Measurements from ENCODE around the gene HPX. TPM values are rescaled to one million over a fixed set of nuclear protein-coding genes. Genes with fewer than 3 reads are reported as not detected.
"Not testable (repeated sequence)": the region's sequence is repeated elsewhere in the genome, so short reads cannot be mapped to it uniquely, and the experiment has no call there.

Gene HPX
- total RNA-seq, 1 experiment from 2014 or later = 0.32 TPM

GRCh38 chr11:6400431-6401345 lies 40.1 kb downstream of the HPX start:
- Histone ChIP-seq H3K27me3 (replicated peaks) (no peaks in the 10 kb centered on the region), H3K36me3 (no peaks in the 10 kb centered on the region), H3K4me1 (replicated peaks) (peaks cover 20% of the 10 kb centered on the region), H3K4me3 (no peak overlapping the region), H3K9me3 (replicated peaks) (no peaks in the 10 kb centered on the region), H3K27ac (no peak overlapping the region)
- DNase-seq (ENCODE audit: low read depth in 1 of 2, low spot score in 2 of 2) = no peak

GRCh38 chr11:6397636-6398035 lies 43.2 kb downstream of the HPX start:
- H3K4me3 ChIP-seq = no peak overlapping the region
- no peaks in the 10 kb centered on the region for H3K36me3 ChIP-seq
- DNase-seq (ENCODE audit: low read depth in 1 of 2, low spot score in 2 of 2) = peak in 1 of 2 experiments; percentile 17
- H3K27ac ChIP-seq = no peak overlapping the region
- H3K4me1 ChIP-seq (replicated peaks) = peaks cover 20% of the 10 kb centered on the region
- H3K27me3 ChIP-seq (replicated peaks) = no peaks in the 10 kb centered on the region
- H3K9me3 ChIP-seq (replicated peaks) = no peaks in the 10 kb centered on the region

GRCh38 chr11:6397156-6397555 lies 43.6 kb downstream of the HPX start:
- H3K27me3 ChIP-seq (replicated peaks) = no peaks in the 10 kb centered on the region
- H3K27ac ChIP-seq = no peak overlapping the region
- no peak overlapping the region for H3K4me3 ChIP-seq
- peaks cover 20% of the 10 kb centered on the region for H3K4me1 ChIP-seq (replicated peaks)
- no peaks in the 10 kb centered on the region for H3K36me3 ChIP-seq
- DNase-seq (ENCODE audit: low read depth in 1 of 2, low spot score in 2 of 2) = no peak
- H3K9me3 ChIP-seq (replicated peaks) = no peaks in the 10 kb centered on the region

GRCh38 chr11:6395470-6396060 lies 45.2 kb downstream of the HPX start:
- Histone ChIP-seq H3K27me3 (replicated peaks) (no peaks in the 10 kb centered on the region), H3K4me1 (replicated peaks) (peaks cover 24% of the 10 kb centered on the region), H3K9me3 (replicated peaks) (no peaks in the 10 kb centered on the region), H3K27ac (no peak overlapping the region), H3K36me3 (no peaks in the 10 kb centered on the region), H3K4me3 (no peak overlapping the region)
- no peak for DNase-seq (ENCODE audit: low read depth in 1 of 2, low spot score in 2 of 2)

- DNase-seq (ENCODE audit: low read depth in 1 of 2, low spot score in 2 of 2) = no peak
- H3K27me3 ChIP-seq (replicated peaks) = no peaks in the 10 kb centered on the region
- no peaks in the 10 kb centered on the region for H3K9me3 ChIP-seq (replicated peaks)
- peaks cover 33% of the 10 kb centered on the region for H3K4me1 ChIP-seq (replicated peaks)
- H3K4me3 ChIP-seq = no peak overlapping the region
- H3K27ac ChIP-seq = no peak overlapping the region
- H3K36me3 ChIP-seq = no peaks in the 10 kb centered on the region
Measured at GRCh38 chr11:6393989-6394670, 46.7 kb downstream of the HPX start.

GRCh38 chr11:6392251-6392650 lies 48.5 kb downstream of the HPX start:
- not testable (repeated sequence) for H3K27ac ChIP-seq; H3K27me3 ChIP-seq (replicated peaks); H3K36me3 ChIP-seq; H3K9me3 ChIP-seq (replicated peaks); DNase-seq (ENCODE audit: low read depth in 1 of 2, low spot score in 2 of 2); H3K4me3 ChIP-seq
- H3K4me1 ChIP-seq (replicated peaks) = peaks cover 35% of the 10 kb centered on the region

- Histone ChIP-seq H3K36me3 (no peaks in the 10 kb centered on the region), H3K4me3 (no peak overlapping the region), H3K27me3 (replicated peaks) (no peaks in the 10 kb centered on the region), H3K27ac (no peak overlapping the region), H3K9me3 (replicated peaks) (no peaks in the 10 kb centered on the region), H3K4me1 (replicated peaks) (peaks cover 29% of the 10 kb centered on the region)
- DNase-seq (ENCODE audit: low read depth in 1 of 2, low spot score in 2 of 2) = no peak
Measured at GRCh38 chr11:6391537-6392134, 49.2 kb downstream of the HPX start.

- Histone ChIP-seq H3K27ac (no peak overlapping the region; the same call in 1 of the 2 replicates), H3K4me1 (replicated peaks) (peaks cover 34% of the 10 kb centered on the region), H3K4me3 (peak overlapping the region; percentile 53), H3K9me3 (replicated peaks) (no peaks in the 10 kb centered on the region), H3K27me3 (replicated peaks) (no peaks in the 10 kb centered on the region), H3K36me3 (no peaks in the 10 kb centered on the region)
- no peak for DNase-seq (ENCODE audit: low read depth in 1 of 2, low spot score in 2 of 2)
Measured at GRCh38 chr11:6390718-6391469, 49.9 kb downstream of the HPX start.

GRCh38 chr11:6389905-6390717 lies 50.7 kb downstream of the HPX start, which contains the start of gene SMPD1:
Gene SMPD1 (plus strand): TSS chr11:6390474. CDS start chr11:6390599, 125 bp downstream.
- Histone ChIP-seq H3K27me3 (replicated peaks) (no peaks in the 10 kb centered on the region), H3K27ac (peak within 1 kb of the TSS; percentile 8; the same call in 1 of the 2 replicates), H3K4me3 (peak within 1 kb of the TSS; percentile 53), H3K9me3 (replicated peaks) (no peaks in the 10 kb centered on the region), H3K36me3 (no peaks in the 10 kb centered on the region), H3K4me1 (replicated peaks) (peaks cover 42% of the 10 kb centered on the region)
- peak; percentile 82 to 83 for DNase-seq (ENCODE audit: low read depth in 1 of 2, low spot score in 2 of 2)

- H3K27ac ChIP-seq = no peak overlapping the region
- H3K9me3 ChIP-seq (replicated peaks) = no peaks in the 10 kb centered on the region
- peaks cover 45% of the 10 kb centered on the region for H3K4me1 ChIP-seq (replicated peaks)
- H3K4me3 ChIP-seq = no peak overlapping the region
- H3K27me3 ChIP-seq (replicated peaks) = no peaks in the 10 kb centered on the region
- no peaks in the 10 kb centered on the region for H3K36me3 ChIP-seq
- no peak for DNase-seq (ENCODE audit: low read depth in 1 of 2, low spot score in 2 of 2)
Measured at GRCh38 chr11:6388748-6389147, 52.0 kb downstream of the HPX start.

- Histone ChIP-seq H3K36me3 (no peaks in the 10 kb centered on the region), H3K4me1 (replicated peaks) (peaks cover 45% of the 10 kb centered on the region), H3K27me3 (replicated peaks) (no peaks in the 10 kb centered on the region), H3K27ac (peak overlapping the region; percentile 72), H3K4me3 (no peak overlapping the region), H3K9me3 (replicated peaks) (no peaks in the 10 kb centered on the region)
- peak; percentile 47 to 71 for DNase-seq (ENCODE audit: low read depth in 1 of 2, low spot score in 2 of 2)
Measured at GRCh38 chr11:6387811-6388599, 52.8 kb downstream of the HPX start.
